Astrocyte (in vitro differentiated cells and primary cell): ENCODE data around the gene RPH3AL. TPM values are rescaled to one million over a fixed set of nuclear protein-coding genes. Genes with fewer than 3 reads are reported as not detected.

Source experiments
- DNase-seq: peaks from one replicate; pipeline ENCODE4 v3.0.0-alpha.2; 2010; ENCODE audit warnings: low read depth
- FAIRE-seq: peaks from 2 replicates; lab custom pipeline; 2011; peaks lifted over from hg19 to GRCh38; lab: Jason Lieb, UNC
- H2AFZ ChIP-seq: 2 replicates; pipeline ENCODE4 v1.6.0; 2012; ENCODE audit warnings: low read depth, low read length, inconsistent platforms
- H3K27ac ChIP-seq: 2 replicates; pipeline ENCODE4 v1.5.1; 2011; ENCODE audit warnings: low read depth, low read length, inconsistent platforms
- H3K27me3 ChIP-seq: 2 replicates; pipeline ENCODE4 v1.6.0; 2011; ENCODE audit warnings: low read length, inconsistent platforms; ENCODE audit not compliant: insufficient read depth
- H3K36me3 ChIP-seq: 2 replicates; pipeline ENCODE4 v1.5.1; 2011; ENCODE audit warnings: low read length, inconsistent platforms; ENCODE audit not compliant: insufficient read depth
- H3K4me1 ChIP-seq: 2 replicates; pipeline ENCODE4 v1.5.1; 2011; ENCODE audit warnings: low read length, inconsistent platforms; ENCODE audit not compliant: insufficient read depth
- H3K4me2 ChIP-seq: 2 replicates; pipeline ENCODE4 v1.6.0; 2012; ENCODE audit warnings: low read length, inconsistent platforms
- H3K4me3 ChIP-seq: 2 replicates; pipeline ENCODE4 v1.5.1; 2011; ENCODE audit warnings: low read depth, mild to moderate bottlenecking, low read length, inconsistent platforms; ENCODE audit not compliant: insufficient read depth
- H3K79me2 ChIP-seq: 2 replicates; pipeline ENCODE4 v1.6.0; 2012; ENCODE audit warnings: mild to moderate bottlenecking, low read length, inconsistent platforms; ENCODE audit not compliant: insufficient read depth
- H3K9ac ChIP-seq: 2 replicates; pipeline ENCODE4 v1.6.0; 2012; ENCODE audit warnings: mild to moderate bottlenecking, low read length, inconsistent platforms
- H3K9me3 ChIP-seq: 2 replicates; pipeline ENCODE4 v1.5.1; 2012; ENCODE audit warnings: low read depth, mild to moderate bottlenecking, low read length, inconsistent platforms; ENCODE audit not compliant: insufficient read depth
- H4K20me1 ChIP-seq: 2 replicates; pipeline ENCODE4 v1.6.0; 2012; ENCODE audit warnings: low read length, inconsistent platforms; ENCODE audit not compliant: insufficient read depth
- H3K27ac Mint-ChIP-seq: one replicate; pipeline ENCODE4 v1.8.0; 2021; ENCODE audit warnings: mild to moderate bottlenecking, mixed read lengths; ENCODE audit not compliant: unreplicated experiment
- H3K27me3 Mint-ChIP-seq: one replicate; pipeline ENCODE4 v1.8.0; 2021; ENCODE audit warnings: low read depth, mixed read lengths; ENCODE audit not compliant: unreplicated experiment
- H3K36me3 Mint-ChIP-seq: one replicate; pipeline ENCODE4 v1.8.0; 2021; ENCODE audit warnings: low read depth, mixed read lengths; ENCODE audit not compliant: unreplicated experiment
- H3K4me1 Mint-ChIP-seq: one replicate; pipeline ENCODE4 v1.8.0; 2021; ENCODE audit warnings: low read depth, mixed read lengths; ENCODE audit not compliant: unreplicated experiment
- H3K4me3 Mint-ChIP-seq: one replicate; pipeline ENCODE4 v1.8.0; 2021; ENCODE audit warnings: mild to moderate bottlenecking, moderate library complexity, mixed read lengths; ENCODE audit not compliant: unreplicated experiment
- H3K9me3 Mint-ChIP-seq: one replicate; pipeline ENCODE4 v1.8.0; 2021; ENCODE audit warnings: mild to moderate bottlenecking, mixed read lengths; ENCODE audit not compliant: unreplicated experiment
- CTCF ChIP-seq: IDR thresholded peaks from 2 replicates; pipeline ENCODE4 v1.5.1; 2011; ENCODE audit warnings: low read depth, mild to moderate bottlenecking, inconsistent platforms, low read length, moderate library complexity; ENCODE audit not compliant: insufficient read depth
- EZH2 ChIP-seq: IDR thresholded peaks from 2 replicates; pipeline ENCODE4 v1.6.1; 2012; ENCODE audit warnings: mild to moderate bottlenecking, low read length, inconsistent platforms; ENCODE audit not compliant: insufficient read depth
- total RNA-seq: library from RNA; stranded (reverse); gene quantifications from 2 replicates; pipeline ENCODE4 v1.2.1, GENCODE V29; 2021

RPH3AL gene
- total RNA-seq, 1 donor from 2014 or later: 3.7 TPM

GRCh38 chr17:395974-396373 is 43.4 kb upstream of the RPH3AL start:
- H2AFZ ChIP-seq: no peak overlapping the region
- no peak overlapping the region for H3K27ac Mint-ChIP-seq
- H3K36me3 ChIP-seq: no peaks in the 10 kb centered on the region
- no peak overlapping the region for H3K4me3 ChIP-seq
- H3K4me1 Mint-ChIP-seq: no peaks in the 10 kb centered on the region
- no peak overlapping the region for H3K4me3 Mint-ChIP-seq
- TF ChIP-seq EZH2: no peak
- TF ChIP-seq CTCF: no peak
- peaks cover 10% of the 10 kb centered on the region for H3K27me3 Mint-ChIP-seq
- peaks cover 4% of the 10 kb centered on the region for H3K27me3 ChIP-seq
- H3K27ac ChIP-seq: no peak overlapping the region
- H3K4me2 ChIP-seq: no peak overlapping the region
- no peaks in the 10 kb centered on the region for H3K9me3 Mint-ChIP-seq
- DNase-seq (no peak), FAIRE-seq (no peak)
- H3K79me2 ChIP-seq: no peaks in the 10 kb centered on the region
- H3K4me1 ChIP-seq: no peaks in the 10 kb centered on the region
- H3K9me3 ChIP-seq: no peaks in the 10 kb centered on the region
- no peaks in the 10 kb centered on the region for H4K20me1 ChIP-seq
- H3K36me3 Mint-ChIP-seq: no peaks in the 10 kb centered on the region
- no peak overlapping the region for H3K9ac ChIP-seq

GRCh38 chr17:395179-395578 is 42.6 kb upstream of the RPH3AL start:
- H3K36me3 Mint-ChIP-seq: no peaks in the 10 kb centered on the region
- H3K4me3 Mint-ChIP-seq: no peak overlapping the region
- H3K27ac Mint-ChIP-seq: no peak overlapping the region

More at GRCh38 chr17:395179-395578, 42.6 kb upstream of the RPH3AL start:
- Histone ChIP-seq H3K27me3 (peaks cover 4% of the 10 kb centered on the region), H4K20me1 (no peaks in the 10 kb centered on the region), H3K9ac (no peak overlapping the region), H3K4me1 (no peaks in the 10 kb centered on the region), H3K79me2 (no peaks in the 10 kb centered on the region), H3K4me3 (no peak overlapping the region), H3K4me2 (no peak overlapping the region), H2AFZ (no peak overlapping the region), H3K9me3 (no peaks in the 10 kb centered on the region), H3K27ac (no peak overlapping the region), H3K36me3 (no peaks in the 10 kb centered on the region)
- Mint-ChIP-seq H3K4me1 (no peaks in the 10 kb centered on the region), H3K9me3 (no peaks in the 10 kb centered on the region), H3K27me3 (peaks cover 7% of the 10 kb centered on the region)
- DNase-seq (no peak), FAIRE-seq (no peak)
- no peak for TF ChIP-seq CTCF
- no peak for TF ChIP-seq EZH2
